Thoracic aorta (tissue), 2 donors: ENCODE data around the gene CRABP1. TPM values are rescaled to one million over a fixed set of nuclear protein-coding genes. Genes with fewer than 3 reads are reported as not detected.

Experiments used
- ATAC-seq: fragments of 150-250 bp; one replicate; pipeline ENCODE4 v1.8.0; 2017; ENCODE audit warnings: low read depth; ENCODE audit not compliant: insufficient number of reproducible peaks, low FRiP score
- DNase-seq: peaks from one replicate; pipeline ENCODE4 v3.0.0-alpha.2; 2020; ENCODE audit warnings: low spot score
- H3K27ac ChIP-seq, 2 donors: fragments of 200-600 bp; sonication (generic); 1 replicate in 1 of 2; 2 replicates in 1 of 2; pipeline ENCODE4 v1.5.1; 2016; ENCODE audit warnings: mild to moderate bottlenecking in 2 of 2, moderate library complexity in 2 of 2
- H3K27me3 ChIP-seq: fragments of 200-600 bp; sonication (generic); replicated peaks from 2 replicates; pipeline ENCODE4 v1.6.0; 2016; ENCODE audit warnings: mild to moderate bottlenecking; ENCODE audit not compliant: insufficient read depth
- H3K36me3 ChIP-seq: fragments of 200-600 bp; sonication (generic); one replicate; pipeline ENCODE4 v1.5.1; 2016
- H3K4me1 ChIP-seq, 2 donors: fragments of 200-600 bp; sonication (generic); 1 replicate in 1 of 2; 2 replicates in 1 of 2; pipeline versions ENCODE4 v1.5.1 to v1.6.0; 2016; ENCODE audit warnings: low read depth in 2 of 2, mild to moderate bottlenecking in 1 of 2; ENCODE audit not compliant: control insufficient read depth in 1 of 2
- H3K4me3 ChIP-seq: fragments of 200-600 bp; sonication (generic); 2 replicates; pipeline ENCODE4 v1.5.1; 2016; ENCODE audit warnings: mild to moderate bottlenecking
- H3K9me3 ChIP-seq: fragments of 200-600 bp; sonication (generic); 2 replicates; pipeline ENCODE4 v1.5.1; 2016
- CTCF ChIP-seq: fragments of 200-600 bp; sonication (generic); IDR thresholded peaks from one replicate; pipeline ENCODE4 v1.5.1; 2019; ENCODE audit warnings: antibody characterized with exemption
- total RNA-seq, 2 donors: library from RNA; depleted of rRNA; stranded (reverse); fragments of >200 nt; gene quantifications; one replicate each; pipeline versions ENCODE4 v1.1.0 to v1.2.3, GENCODE V29; 2016

The CRABP1 gene
- total RNA-seq, 2 donors from 2014 or later = 5.1 TPM; not detected in 1

GRCh38 chr15:78304216-78305066, 35.7 kb upstream of the CRABP1 start:
- H3K36me3 ChIP-seq = no peaks in the 10 kb centered on the region
- DNase-seq = no peak
- H3K9me3 ChIP-seq = no peaks in the 10 kb centered on the region
- TF ChIP-seq CTCF = no peak
- no peak overlapping the region for H3K4me3 ChIP-seq
- no peaks in the 10 kb centered on the region for H3K27me3 ChIP-seq
- H3K27ac ChIP-seq = no peak overlapping the region
- H3K4me1 ChIP-seq = peaks cover 0 to 6% of the 10 kb centered on the region in 2 donors
- no peak for ATAC-seq

- Histone ChIP-seq H3K27me3 (no peaks in the 10 kb centered on the region), H3K36me3 (no peaks in the 10 kb centered on the region), H3K27ac (no peak overlapping the region), H3K4me3 (no peak overlapping the region), H3K9me3 (no peaks in the 10 kb centered on the region), H3K4me1 (no peaks in the 10 kb centered on the region)
- DNase-seq (no peak), ATAC-seq (no peak)
- TF ChIP-seq CTCF = no peak
Measured at GRCh38 chr15:78306176-78306774, 33.9 kb upstream of the CRABP1 start.

GRCh38 chr15:78307976-78308375, 32.2 kb upstream of the CRABP1 start:
- Histone ChIP-seq H3K27me3 (no peaks in the 10 kb centered on the region), H3K4me3 (no peak overlapping the region), H3K27ac (no peak overlapping the region), H3K4me1 (no peaks in the 10 kb centered on the region), H3K36me3 (no peaks in the 10 kb centered on the region), H3K9me3 (no peaks in the 10 kb centered on the region)
- ATAC-seq = no peak
- no peak for TF ChIP-seq CTCF
- DNase-seq = no peak

GRCh38 chr15:78308422-78309032, 31.6 kb upstream of the CRABP1 start:
- TF ChIP-seq CTCF = peak; percentile 30
- Histone ChIP-seq H3K36me3 (no peaks in the 10 kb centered on the region), H3K27me3 (no peaks in the 10 kb centered on the region), H3K27ac (no peak overlapping the region), H3K4me3 (no peak overlapping the region), H3K9me3 (no peaks in the 10 kb centered on the region), H3K4me1 (no peaks in the 10 kb centered on the region)
- ATAC-seq = no peak
- DNase-seq = no peak

GRCh38 chr15:78311292-78311691, 28.9 kb upstream of the CRABP1 start:
- Histone ChIP-seq H3K27me3 (no peaks in the 10 kb centered on the region), H3K4me1 (no peaks in the 10 kb centered on the region), H3K9me3 (no peaks in the 10 kb centered on the region), H3K27ac (no peak overlapping the region), H3K4me3 (no peak overlapping the region), H3K36me3 (no peaks in the 10 kb centered on the region)
- DNase-seq = no peak
- TF ChIP-seq CTCF = no peak
- no peak for ATAC-seq
